GM18517 (cell line): ENCODE data around the gene ORAI1.

Source experiments
- ATAC-seq: cut with Tn5 transposase; IDR thresholded peaks from one replicate; pipeline ENCODE4 v1.9.1; 2021; ENCODE audit warnings: mild to moderate bottlenecking, moderate library complexity; ENCODE audit not compliant: unreplicated experiment

ORAI1 gene

DNA sequence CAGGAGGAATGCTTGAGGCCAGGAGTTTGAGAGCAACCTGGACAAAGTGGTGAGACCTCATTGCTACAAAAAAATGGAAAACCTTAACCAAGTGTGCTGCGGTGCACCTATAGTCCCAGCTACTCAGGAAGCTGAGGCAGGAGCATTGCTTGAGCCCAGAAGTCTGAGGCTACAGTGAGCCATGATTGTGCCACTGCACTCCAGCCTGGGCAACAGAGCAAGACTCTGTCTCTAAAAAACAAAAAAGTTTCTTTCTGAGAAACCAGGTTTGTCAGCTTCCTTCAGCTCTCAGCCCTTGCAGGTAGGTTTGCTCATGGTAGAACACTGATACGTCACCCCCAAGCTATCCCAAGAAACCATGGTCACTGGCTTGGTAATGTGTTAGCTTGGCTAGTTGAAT is 63.1 kb downstream of the ORAI1 start:
- ATAC-seq: no peak
